Colon (tissue), 2 donors: Measurements from ENCODE around the gene RWDD3.

Experiments used
- FAIRE-seq: peaks from 2 replicates; lab custom pipeline; 2012; peaks lifted over from hg19 to GRCh38; lab: Jason Lieb, UNC
- donor health status: control.
- donor health status: control.

Gene RWDD3

DNA sequence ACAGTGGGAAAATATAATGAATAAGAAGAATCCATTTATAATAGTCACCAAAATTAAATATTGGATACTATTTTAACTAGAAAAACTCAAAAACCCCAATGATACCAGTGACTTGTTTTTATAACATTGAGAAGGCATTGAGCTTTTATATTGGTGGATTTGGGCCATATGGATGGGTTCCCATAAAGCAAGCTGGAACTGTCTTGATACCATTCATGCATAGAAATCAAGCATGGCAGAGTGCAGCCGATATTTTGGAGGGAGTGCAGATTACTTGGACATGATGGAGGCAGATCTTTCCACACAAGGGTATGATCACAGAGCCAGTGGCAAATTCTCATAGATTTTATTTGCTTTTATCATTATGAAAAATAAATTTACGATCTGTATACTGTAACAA lies 3.8 kb upstream of the RWDD3 start:
- FAIRE-seq, result no peak

DNA sequence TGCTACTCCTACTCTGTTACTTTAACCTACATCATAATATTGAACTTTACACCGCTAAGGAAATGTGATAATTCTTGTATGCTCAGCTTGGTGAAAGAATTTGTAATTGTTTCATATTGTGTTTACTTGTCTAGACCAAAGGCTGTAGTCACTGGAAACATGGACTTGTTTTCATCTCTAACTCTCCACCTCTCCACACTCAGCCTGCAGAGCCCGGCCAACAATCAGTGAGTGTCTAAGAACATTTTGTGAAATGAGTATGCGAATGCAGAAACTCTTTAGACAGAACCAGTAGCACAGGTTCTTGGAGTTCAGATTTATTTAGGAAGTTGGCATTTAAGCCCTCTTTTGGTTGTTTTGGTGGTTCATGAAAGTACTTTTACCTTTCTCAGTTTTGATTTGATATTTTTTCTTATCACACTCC lies 3.2 kb upstream of the RWDD3 start:
- no peak for FAIRE-seq

DNA sequence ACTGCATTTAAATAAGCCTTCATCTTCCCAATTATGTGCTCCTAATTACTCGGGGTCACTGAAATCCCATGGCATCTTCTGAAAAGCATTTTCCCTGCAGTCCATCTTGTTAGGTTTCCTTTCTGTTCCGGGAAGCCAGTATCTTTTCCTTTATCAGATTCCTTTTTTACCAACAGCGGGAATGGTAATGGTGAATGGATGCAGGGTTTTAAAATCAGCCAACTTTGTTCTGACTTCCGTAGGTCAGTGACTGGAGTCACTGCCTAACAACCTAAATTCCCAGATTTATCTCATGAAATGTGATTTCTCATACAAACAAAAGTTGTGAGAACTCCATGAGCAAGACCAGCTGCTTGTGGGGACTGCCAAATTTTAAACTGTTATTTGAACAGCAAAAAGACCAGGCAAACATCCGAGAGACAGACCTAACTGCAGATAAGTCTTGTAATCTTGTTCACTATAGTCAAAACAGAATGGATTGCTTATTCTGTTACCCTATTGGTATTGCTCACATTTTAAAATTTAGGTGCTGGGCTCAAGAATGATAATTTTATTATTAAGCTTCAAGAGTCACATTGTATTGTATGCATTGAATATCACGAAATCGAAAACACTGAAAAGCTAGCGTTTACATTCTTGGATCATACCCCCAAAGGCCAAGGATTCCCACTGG lies 1.2 kb upstream of the RWDD3 start:
- no peak for FAIRE-seq

DNA sequence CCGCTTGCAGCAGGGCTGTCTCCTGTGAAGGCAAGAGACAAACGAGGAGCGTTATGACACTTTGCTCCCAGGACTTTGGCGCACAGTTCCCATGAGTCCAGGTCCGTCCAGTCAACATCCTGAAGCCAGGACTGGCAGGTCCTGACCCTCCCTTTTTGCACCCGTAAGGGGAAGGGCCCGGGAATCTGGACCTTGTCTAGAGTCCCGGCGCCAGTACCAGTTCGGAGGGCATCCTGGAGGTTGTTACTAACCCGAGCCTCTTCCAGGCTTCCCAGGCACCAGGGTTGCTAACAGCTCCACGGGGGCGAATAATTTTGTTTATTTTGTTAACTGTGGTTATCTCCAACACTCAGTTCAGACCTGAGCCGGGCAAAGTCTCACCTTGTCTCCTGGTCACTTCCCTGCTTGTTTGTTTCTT lies 682 bp upstream of the RWDD3 start:
- FAIRE-seq, result no peak

DNA sequence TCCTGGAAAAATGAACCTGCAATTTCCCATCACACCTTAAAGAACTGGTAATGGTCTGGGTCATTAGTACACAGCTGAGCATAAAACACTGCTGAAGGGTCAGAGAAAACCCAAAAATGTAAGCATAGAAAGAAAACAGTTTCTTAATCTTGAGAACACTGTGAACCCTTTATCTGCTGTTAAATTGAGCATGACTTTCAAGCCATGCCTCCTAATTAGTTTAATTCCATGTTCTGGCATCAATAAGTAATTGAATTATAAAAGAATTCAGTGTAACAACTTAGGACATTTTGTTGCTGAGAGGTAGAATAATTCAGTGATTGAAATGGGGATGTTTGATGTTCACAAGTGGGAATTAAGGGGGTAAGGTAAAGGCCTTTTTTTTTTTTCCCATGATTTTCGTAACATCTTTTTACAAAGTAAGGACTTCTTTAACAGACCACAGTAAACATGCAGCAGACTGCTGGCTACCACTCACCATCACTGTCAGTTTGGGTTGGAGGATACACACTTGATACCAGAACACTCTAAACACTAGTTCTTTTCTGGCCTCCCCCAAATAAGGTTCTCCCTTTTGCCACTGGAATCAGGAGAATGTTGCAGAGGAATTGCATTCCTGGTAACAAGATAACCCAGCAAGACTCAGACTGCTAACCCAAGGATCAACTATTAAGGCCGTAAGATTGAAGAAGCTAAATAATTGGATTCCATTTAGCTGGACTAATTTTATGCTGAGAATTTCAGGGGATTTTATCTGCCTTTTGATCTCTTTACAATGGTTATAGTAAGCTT lies 3.0 kb downstream of the RWDD3 start:
- FAIRE-seq, result no peak

DNA sequence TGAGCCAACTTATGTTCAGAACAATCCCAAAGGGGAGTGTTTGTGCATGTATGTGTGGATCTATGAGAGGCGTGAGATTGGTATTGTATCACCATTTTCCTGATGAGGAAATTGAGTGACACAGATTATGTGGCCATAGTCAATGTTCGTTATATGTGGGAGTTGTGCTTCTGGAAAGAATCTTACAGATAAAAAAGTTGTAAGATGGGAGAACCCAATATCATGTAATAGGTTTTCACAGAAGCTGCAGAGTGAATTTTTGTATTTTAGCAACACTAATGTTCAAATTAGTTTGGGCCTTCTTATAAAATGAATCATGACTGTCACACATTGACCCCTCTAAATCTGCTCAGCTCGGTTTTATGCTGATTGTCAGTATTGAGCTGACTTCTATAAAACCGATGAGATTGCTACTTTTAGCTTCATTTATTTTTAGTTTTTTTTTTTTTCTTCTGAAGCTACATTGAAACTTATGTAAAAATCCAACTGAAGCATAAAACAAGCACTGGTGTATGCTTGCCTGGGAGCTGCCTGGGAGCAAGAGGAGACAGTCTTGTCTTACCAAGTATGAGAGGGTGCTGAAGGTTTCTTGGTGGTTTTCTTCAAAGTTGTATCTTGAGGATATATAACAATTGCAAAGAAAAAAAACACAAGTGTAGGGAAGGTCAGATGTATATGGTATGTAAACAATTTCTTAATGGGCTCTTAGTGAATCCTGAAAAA lies 4.1 kb downstream of the RWDD3 start:
- FAIRE-seq, result no peak

DNA sequence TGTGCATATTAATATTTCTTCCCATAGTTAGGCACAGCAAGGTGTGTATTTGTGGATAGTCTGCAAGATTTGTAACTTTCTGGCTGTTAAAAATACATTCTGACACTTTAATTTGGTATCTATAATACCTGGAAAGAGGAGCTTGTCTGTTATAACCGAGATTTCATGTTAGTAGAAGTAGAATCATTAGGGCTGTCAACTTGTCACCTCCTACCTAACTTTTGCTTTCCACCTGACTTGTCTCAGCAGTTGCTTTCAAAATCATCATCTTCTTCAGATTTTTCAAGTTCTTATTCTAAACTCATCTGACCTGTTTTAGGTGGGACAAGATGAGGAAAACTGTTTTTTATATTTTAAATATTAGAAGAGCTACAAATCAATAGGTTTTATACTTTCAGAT lies 11.0 kb downstream of the RWDD3 start:
- FAIRE-seq, result no peak

DNA sequence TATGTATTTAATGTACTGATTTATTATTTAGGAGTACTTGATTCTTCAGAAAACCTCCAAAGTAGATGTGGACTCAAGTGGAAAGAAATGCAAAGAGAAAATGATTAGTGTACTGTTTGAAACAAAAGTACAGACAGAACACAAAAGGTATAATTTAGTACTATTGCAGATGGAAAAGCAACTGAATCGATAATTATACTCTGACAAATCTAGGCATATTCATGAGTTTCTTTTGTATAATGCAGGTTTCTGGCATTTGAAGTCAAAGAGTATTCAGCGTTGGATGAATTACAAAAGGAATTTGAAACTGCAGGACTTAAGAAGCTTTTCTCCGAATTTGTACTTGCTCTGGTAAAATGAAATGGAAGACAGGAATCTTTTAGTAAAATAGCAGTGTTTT lies 12.5 kb downstream of the RWDD3 start:
- no peak for FAIRE-seq

DNA sequence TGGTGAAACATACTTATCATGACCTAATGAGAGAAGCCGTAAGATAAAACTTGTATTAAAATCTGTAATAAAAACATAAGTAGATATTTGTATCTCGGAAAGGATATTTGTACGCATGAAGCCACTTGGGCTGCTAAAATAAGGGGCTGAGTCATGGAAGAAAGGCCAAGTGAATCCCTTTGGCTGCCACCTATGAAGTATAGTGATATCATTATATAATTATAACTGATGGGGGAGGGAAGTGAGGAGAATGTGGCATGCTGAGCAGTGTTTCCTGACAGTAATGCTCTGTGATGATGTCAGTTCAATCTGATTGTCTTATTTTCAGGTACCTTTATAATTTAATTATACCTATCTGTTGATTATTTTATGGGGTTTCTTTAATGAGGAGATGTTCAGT lies 13.6 kb downstream of the RWDD3 start:
- FAIRE-seq, result no peak

DNA sequence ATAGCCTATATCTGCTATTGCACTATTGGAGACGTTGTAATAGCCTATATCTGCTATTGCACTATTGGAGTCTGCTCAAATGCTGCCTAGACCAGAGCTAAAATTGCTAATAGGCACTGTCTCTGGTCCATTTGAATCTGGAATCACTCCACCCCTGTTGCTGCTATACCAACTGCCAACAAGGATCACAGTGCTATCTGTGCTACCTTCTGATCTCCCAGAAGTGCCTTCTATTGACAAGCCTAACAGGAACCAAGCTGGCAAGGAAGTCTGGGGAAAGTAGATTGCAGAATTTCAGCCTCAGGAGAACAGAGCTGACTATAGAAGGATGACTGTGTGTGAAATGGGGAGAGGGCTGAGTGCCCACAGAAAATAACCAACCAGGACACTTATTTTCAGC lies 15.9 kb downstream of the RWDD3 start:
- no peak for FAIRE-seq

DNA sequence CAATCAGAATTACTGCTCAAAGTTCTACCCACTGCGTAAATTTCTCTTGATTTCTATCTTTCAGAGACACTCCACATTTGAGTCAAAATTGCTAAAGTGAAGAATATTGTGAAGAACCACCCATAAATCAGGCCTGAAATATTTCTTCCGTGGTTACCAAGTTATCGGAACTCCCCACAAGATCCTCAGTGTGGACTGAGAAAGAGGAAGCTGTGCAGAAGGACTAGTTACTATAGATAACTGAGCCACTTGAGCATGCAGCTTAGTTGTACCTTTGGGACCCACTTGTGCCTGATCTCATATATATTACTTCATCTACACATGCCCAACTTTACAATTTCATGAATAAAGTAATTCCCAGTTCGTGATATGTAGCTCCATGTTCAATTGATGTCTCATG lies 18.4 kb downstream of the RWDD3 start:
- FAIRE-seq, result no peak

DNA sequence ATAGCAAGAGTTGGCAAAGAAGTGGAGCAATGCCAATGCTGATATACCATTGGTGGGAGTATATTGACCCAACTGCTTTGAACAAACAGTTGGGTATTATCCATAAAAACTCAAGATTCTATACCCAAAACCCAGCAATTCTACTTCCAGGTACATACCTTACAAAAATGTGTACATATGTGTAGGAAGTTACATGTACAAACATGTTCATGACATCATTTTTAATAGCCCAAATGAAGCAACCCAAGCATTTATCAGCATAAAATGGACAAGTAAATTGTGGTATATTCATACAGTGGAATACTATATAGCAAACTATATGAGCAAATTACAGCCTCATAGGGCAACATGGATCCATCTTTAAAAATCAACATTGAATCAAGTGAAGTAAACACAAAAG lies 20.9 kb downstream of the RWDD3 start:
- no peak for FAIRE-seq

DNA sequence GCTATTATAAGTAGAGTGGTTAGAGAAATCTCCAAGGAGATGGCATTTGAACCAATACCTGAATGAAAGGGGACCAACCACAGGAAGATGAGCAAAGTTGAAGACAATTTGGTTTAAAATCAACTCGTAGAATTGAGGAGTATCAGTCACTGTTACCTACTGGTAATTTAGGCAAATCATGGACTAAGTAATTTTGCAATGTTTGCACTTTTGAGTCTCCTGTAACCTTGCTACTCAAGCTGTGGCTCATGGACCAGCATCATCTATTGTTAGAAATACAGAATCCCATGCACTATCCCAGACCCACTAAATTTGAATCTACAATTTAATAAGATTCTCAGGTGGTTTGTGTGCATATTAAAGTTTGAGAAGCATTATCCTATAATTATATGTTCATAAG lies 21.8 kb downstream of the RWDD3 start:
- no peak for FAIRE-seq

DNA sequence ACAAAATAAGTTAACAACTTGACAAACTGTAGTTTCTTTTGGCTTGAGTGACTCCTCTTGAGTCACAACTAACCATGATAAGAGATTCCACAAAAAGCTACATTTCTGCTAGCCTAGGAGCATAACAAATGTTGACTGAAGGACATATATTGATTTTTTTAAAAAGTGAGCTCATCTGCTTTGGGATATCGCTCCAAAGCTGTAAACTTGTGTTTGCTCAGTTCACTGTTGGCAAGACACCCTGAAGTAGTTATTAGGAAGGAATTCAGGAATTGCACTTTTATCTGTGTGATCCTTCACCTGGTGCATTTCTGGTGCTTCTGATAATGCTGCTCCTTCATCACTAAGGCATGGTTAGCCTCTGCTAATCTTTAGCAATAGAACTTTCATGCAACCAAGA lies 23.7 kb downstream of the RWDD3 start:
- FAIRE-seq, result no peak

DNA sequence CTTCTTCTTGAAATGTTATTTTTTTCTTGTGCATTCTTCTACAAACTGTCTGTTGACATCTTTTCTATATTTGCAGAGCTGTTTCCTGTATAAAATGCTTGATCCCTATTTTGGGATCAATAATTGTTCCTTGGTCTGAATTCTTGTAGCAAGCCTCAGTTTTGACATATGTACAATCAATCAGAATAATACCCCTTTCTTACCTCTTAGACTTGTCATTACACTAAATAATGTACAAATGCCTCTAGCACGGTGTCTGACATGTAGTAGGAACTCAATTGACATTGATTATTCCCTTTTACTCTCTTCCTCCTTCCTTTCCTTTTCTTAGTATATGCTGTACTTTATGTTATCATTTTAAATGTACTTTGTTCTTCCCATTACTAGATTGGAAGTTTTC lies 25.2 kb downstream of the RWDD3 start:
- no peak for FAIRE-seq

DNA sequence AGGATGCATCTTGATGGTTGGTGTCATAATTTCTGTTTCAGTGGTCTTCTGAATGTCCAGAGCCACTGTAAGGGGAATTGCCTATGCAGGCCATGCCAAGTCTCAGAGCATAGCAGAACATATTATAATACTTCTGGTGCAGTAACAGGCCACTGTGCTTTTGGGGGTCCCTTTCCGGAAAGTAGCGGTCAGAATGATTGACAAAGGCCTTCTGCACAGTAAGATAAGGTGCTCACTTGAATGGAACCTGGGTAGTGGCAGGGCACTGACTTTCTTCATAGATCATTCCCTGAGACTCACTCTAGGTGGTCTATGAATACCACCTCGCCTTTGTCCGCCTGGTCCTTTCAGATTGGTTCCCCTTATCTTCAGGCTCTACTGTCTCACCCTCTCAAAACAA lies 28.9 kb downstream of the RWDD3 start:
- no peak for FAIRE-seq

DNA sequence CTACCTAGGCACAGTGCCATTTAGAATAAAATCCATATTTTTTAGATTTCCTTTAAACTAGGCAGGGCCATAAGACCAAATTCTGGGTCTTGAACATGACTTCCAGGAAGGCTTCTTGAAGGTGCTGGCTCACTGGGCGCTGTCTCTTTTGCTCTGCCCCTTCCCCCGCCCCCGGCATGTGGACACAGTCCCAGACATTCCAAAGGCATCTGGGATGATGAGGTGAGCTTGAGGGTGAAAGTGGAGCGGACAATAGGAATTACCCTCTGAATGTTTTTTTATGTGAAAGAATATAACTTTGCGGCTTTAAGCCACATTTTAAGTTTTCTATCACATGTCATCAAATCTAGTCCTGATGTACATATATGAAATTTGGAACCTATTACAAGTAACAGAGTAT lies 29.4 kb downstream of the RWDD3 start:
- FAIRE-seq, result no peak

DNA sequence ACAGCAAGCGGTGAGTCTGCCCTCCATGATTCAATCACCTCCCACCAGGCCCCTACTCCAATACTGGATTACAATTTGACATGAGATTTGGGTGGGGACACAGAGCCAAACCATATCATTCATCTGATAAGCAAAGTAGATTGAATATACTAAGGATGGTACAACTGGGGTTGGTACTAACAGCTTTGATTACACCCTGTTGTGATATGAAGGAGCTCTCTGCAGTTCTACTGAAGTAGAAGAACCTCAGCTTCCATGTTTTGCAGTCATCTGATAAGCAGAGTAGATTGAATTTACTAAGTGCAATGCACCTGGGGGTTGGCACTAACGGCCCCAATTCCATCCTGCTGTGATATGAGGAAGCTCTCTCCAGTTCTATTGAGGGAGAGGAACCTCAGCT lies 31.1 kb downstream of the RWDD3 start:
- no peak for FAIRE-seq

DNA sequence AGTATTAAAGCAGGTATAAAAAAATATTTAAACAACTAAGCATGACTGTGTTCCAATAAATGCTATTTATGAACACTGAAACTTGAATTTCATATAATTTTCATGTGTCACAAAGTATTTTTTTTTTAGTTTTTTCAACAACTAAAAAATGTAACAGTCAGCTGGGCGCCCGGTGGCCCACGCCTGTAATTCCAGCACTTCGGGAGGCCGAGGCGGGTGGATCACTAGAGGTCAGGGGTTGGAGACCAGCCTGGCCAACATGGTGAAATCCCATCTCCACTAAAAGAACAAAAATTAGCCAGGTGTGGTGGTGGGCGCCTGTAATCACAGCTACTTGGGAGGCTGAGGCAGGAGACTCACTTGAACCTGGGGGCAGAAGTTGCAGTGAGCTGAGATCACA lies 42.4 kb downstream of the RWDD3 start:
- no peak for FAIRE-seq

DNA sequence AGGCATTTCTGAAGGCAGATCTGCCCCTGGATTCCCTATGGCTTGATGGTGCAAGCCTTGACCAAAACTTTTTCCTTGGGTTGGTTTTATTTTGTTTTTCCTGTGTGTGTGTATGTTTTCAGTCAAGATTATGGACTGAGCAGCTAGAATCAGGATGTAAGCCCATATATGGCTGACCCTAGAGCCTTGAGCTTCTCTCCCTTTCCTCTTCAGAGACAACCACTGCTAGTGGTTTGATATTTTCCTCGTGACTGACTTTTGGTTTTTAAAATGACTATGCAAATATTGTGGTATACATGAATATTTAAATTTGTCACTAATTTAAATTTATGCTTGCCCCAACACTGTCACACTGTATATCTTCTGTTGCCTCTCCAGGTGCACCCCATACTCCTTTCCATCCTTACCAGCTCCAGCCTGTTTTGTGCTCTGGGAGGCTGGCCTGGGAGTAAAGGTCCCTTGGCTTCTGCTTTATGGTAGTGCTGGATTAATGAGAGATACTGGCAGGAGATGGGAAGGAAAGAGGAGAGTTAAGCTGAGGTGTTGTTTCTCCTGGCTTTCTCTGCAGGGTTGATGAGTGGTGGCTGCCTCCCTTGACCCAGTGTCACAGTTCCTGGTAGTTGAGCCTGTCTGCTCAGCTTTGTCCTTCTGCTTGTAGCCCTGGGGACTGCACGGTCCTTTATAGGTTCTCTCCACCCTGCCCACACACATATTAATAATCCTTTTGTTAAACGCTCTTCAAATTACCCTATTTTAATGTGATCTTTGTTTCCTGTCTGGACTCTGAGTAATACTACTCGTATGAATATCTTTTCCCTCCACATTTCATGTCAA lies 44.4 kb downstream of the RWDD3 start:
- no peak for FAIRE-seq

DNA sequence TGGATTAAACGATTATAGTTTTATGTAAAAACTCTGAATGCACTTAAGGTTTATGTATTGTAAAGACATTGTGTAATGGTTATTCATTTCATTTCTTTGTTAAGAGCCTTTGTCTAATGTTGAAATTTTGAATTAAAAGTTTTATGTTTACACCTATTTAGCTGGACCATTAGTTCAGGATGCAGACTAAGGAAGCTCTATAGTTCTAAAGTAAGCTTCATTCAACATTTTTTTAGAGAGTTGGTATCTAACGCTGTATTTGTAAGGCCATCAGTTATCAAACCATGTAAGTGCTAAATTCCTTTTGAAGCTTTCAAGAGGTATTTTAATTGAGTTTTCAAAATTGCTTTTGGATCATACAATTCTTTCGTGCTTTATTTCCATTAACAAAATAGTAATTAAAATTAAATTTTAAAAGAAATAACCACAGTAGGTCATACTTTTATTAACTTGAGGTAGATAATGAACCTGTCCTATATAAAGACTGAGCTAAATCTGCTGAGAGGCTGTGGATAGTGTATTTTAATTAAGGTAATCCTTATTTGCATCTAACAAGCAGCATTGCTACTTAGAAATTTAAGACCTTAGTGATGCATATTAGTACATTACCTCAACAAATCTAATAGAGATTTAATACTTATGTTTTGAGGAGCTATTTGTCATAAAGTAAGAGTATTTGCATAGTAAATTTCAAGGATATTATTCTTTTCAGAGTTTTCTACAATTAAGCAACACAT lies 47.9 kb downstream of the RWDD3 start:
- FAIRE-seq, result no peak

DNA sequence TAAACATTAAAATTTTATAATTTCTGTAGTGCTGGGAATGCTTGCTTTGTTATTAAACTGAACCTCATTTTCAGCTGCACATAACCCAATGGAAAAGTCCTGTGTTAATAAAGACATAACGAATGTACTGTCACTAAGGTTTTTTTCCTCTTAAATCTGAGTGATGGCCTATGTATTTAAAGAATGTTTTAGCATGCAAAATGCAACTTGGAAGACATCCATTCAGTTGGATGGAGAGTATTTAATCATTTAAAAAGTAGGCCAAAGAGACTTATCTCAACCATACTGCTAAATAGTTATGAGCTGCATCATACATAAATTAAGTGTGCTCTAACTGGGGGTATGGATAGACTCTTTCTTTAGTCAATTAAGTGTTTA lies 48.5 kb downstream of the RWDD3 start:
- no peak for FAIRE-seq
